IPS DF 6.9 (cell line): ENCODE results near the gene XXYLT1.
"Not testable (repeated sequence)": the region's sequence is repeated elsewhere in the genome, so short reads cannot be mapped to it uniquely, and the experiment has no call there.

ENCODE experiments used
- DNase-seq: peaks from one replicate; pipeline ENCODE4 v3.0.0-alpha.2; 2013; ENCODE audit warnings: low read depth, low spot score
- H3K27ac ChIP-seq: one replicate; pipeline ENCODE4 v1.5.1; 2013; ENCODE audit warnings: low read length, control low read depth
- H3K27me3 ChIP-seq: 2 replicates; pipeline ENCODE4 v1.6.1; 2013; ENCODE audit warnings: mild to moderate bottlenecking, low read length; ENCODE audit not compliant: control insufficient read depth, insufficient read depth
- H3K36me3 ChIP-seq: 2 replicates; pipeline ENCODE4 v1.6.1; 2013; ENCODE audit warnings: low read length; ENCODE audit not compliant: control insufficient read depth, insufficient read depth
- H3K4me1 ChIP-seq: 2 replicates; pipeline ENCODE4 v1.6.1; 2013; ENCODE audit warnings: low read length; ENCODE audit not compliant: control insufficient read depth, insufficient read depth
- H3K4me3 ChIP-seq: 2 replicates; pipeline ENCODE4 v1.5.1; 2013; ENCODE audit warnings: mild to moderate bottlenecking, low read length
- H3K9me3 ChIP-seq: 2 replicates; pipeline ENCODE4 v1.6.1; 2013; ENCODE audit warnings: low read length, inconsistent platforms; ENCODE audit not compliant: control insufficient read depth, insufficient read depth
- WGBS: extraction: QIAGEN DNeasy Blood & Tissue Kit; methylation state at CpG from one replicate; pipeline ENCODE4 v1.1.7; 2013; ENCODE audit warnings: mixed read lengths, missing lambda C conversion rate; ENCODE audit not compliant: insufficient read length, insufficient coverage; 5-methylcytosine and 5-hydroxymethylcytosine counted together

XXYLT1 gene, protein sequence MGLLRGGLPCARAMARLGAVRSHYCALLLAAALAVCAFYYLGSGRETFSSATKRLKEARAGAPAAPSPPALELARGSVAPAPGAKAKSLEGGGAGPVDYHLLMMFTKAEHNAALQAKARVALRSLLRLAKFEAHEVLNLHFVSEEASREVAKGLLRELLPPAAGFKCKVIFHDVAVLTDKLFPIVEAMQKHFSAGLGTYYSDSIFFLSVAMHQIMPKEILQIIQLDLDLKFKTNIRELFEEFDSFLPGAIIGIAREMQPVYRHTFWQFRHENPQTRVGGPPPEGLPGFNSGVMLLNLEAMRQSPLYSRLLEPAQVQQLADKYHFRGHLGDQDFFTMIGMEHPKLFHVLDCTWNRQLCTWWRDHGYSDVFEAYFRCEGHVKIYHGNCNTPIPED

DNA sequence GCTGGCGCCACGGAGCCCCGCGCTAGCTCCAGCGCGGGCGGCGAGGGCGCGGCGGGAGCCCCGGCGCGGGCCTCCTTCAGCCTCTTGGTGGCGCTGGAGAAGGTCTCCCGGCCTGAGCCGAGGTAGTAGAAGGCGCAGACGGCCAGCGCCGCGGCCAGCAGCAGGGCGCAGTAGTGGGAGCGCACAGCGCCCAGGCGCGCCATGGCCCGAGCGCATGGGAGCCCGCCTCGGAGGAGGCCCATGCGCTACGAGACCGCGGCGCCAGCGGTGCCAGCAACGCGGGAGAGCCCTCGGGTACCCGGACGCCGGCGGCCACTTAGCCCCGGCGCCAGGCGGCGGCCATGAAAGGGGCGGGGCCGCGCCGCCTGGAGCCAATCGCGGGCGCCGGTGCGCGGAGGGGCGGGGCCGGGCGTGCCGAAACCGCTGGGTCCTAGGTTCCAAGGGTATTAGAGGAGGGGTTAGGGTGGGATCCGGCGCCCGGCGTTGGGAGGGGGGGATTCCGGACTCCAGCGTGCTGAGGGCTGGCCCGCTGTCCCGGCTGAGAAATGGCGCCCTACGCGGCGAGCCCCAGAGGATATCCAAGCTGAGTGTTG lies at the start of gene XXYLT1:
Gene XXYLT1 (minus strand): TSS at position 343 of the 593 bp plus-strand sequence. CDS start 101 bp downstream, at position 242.
- peak; percentile 79 for DNase-seq
- no peaks in the 10 kb centered on the region for H3K9me3 ChIP-seq
- H3K36me3 ChIP-seq = peaks cover 3% of the 10 kb centered on the region; the same call in 1 of the 2 replicates
- H3K27me3 ChIP-seq = no peaks in the 10 kb centered on the region
- peak within 1 kb of the TSS; percentile 100 for H3K4me3 ChIP-seq
- WGBS = no CpG with 5 or more reads among the region's 75 CpGs
- peaks cover 5% of the 10 kb centered on the region for H3K4me1 ChIP-seq
- no peak within 1 kb of the TSS for H3K27ac ChIP-seq

DNA sequence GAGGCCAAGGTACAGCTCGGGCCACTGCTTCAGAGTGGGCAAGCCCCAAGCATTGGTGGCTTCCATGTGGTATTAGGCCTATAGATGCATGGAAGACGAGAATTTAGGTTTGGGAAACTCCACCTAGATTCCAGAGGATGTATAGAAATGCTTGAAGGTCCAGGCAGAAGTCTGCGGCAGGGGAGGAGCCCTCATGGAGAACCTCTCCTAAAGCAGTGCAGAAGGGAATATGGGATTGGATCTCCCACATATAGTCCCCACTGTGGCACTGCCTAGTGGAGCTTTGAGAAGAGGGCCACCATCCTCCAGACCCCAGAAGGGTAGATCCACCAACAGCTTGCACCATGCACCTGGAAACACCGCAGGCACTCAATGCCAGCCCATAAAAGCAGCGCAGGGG lies 48.1 kb upstream of the XXYLT1 start:
- no peak overlapping the region for H3K4me3 ChIP-seq
- no peaks in the 10 kb centered on the region for H3K4me1 ChIP-seq
- no peak for DNase-seq
- H3K27me3 ChIP-seq = no peaks in the 10 kb centered on the region
- no peak overlapping the region for H3K27ac ChIP-seq
- no CpG with 5 or more reads among the region's 5 CpGs for WGBS
- H3K9me3 ChIP-seq = no peaks in the 10 kb centered on the region; the same call in 1 of the 2 replicates
- H3K36me3 ChIP-seq = no peaks in the 10 kb centered on the region

DNA sequence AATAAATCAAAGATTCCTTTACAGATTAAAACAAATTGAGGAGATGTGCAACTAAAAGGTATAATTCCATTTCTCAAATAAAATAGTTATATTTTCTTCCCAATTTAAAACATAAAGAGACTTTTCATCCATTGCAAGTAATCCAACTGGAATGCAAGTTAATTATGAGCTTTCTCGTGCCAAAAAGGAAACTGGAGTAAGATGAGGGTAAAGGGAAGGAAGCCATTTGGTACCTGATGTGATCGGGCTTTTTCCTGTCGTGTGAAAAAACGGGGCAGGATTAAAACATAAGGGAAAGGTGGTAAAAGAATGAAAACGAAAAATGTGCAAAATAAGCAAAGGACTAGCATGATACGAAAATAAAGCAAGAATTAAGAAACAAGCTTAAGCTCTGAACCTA lies 41.8 kb upstream of the XXYLT1 start:
- Histone ChIP-seq H3K36me3 (no peaks in the 10 kb centered on the region), H3K9me3 (no peaks in the 10 kb centered on the region), H3K27me3 (no peaks in the 10 kb centered on the region), H3K27ac (no peak overlapping the region), H3K4me1 (no peaks in the 10 kb centered on the region), H3K4me3 (no peak overlapping the region)
- no CpG with 5 or more reads among the region's 6 CpGs for WGBS
- DNase-seq = no peak

DNA sequence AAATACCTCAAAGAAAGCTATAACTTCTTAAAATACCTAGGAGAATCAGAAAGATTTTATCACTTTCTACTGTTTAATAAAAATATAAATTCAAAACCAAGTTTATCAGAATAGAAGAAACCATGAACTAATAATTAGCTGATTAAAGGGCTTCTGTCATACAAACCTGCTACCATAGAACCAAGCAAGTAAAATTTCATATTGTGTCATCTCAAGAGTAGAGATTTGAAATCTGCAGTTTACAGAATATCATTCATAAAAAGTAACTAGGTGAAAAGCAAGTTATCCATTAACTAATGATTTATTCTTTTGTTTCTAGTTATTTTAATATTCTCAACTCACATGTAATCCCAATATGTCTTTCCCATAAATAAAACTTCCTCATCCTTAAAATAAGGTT lies 36.8 kb upstream of the XXYLT1 start:
- Histone ChIP-seq H3K9me3 (no peaks in the 10 kb centered on the region), H3K4me1 (no peaks in the 10 kb centered on the region), H3K4me3 (no peak overlapping the region), H3K27me3 (no peaks in the 10 kb centered on the region), H3K27ac (no peak overlapping the region), H3K36me3 (no peaks in the 10 kb centered on the region)
- DNase-seq = no peak

DNA sequence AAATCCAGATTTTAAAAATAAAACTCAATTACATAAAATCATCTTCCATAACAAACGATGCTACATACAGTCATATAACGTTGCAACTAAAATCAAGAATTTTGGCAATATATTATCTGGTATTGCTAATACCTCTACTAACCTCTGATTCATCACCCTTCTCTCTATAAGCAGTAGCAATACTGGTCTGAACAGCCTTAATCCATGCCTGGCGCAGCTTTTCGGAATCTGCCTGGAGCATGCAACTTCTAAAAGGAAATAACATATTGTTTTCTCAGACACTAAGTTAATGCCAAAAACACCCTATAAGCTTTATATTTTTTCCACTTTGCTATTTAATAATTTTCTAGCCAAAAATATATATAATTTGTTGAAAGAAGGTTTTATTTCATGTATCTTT lies 35.4 kb upstream of the XXYLT1 start:
- Histone ChIP-seq H3K4me1 (no peaks in the 10 kb centered on the region), H3K9me3 (no peaks in the 10 kb centered on the region), H3K27ac (no peak overlapping the region), H3K27me3 (no peaks in the 10 kb centered on the region), H3K4me3 (no peak overlapping the region), H3K36me3 (no peaks in the 10 kb centered on the region)
- no peak for DNase-seq
- WGBS = 100% methylated on average over 2 of the region's 4 CpGs

DNA sequence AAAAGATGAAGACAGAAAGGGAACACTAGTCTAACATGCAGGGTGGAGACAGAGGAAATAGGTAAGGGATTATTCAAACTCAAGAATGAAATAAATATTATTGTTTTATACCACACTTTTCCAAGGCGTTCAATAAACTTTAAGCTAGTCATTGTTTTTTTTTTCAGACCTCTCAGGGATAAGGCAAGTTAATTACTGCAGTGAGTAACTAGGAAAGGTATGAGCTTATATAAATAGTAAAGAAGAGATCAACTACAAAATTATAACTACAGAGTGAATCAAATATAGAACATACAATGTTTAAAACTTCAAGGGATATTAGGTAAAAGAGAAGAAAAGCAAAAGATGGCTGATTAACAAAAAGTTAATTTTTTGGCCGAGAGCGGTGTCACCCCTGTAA lies 31.5 kb upstream of the XXYLT1 start:
- H3K36me3 ChIP-seq = no peaks in the 10 kb centered on the region
- no CpG with 5 or more reads among the region's 3 CpGs for WGBS

DNA sequence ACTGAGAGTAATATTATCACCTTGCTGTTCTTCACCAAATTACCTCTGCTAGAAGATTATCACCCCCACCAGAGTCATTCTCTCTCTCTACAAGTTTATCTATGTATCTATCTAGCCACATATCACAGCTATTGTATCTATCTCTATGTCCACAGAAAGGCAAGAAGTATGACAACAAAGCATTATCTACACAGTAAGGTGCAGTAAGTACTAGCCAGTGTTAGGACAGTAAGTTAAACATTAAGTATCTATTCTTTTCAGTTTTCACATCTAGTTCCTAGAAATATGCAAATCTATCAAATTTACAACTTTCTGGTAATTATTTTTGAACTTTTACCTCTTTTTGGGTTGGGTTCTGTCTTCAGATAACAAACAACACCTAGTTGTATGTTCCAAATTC lies 26.5 kb upstream of the XXYLT1 start:
- Histone ChIP-seq H3K27ac (no peak overlapping the region), H3K36me3 (no peaks in the 10 kb centered on the region), H3K27me3 (no peaks in the 10 kb centered on the region), H3K4me1 (no peaks in the 10 kb centered on the region), H3K9me3 (no peaks in the 10 kb centered on the region), H3K4me3 (no peak overlapping the region)
- DNase-seq = no peak

More for the DNA sequence above, 31.5 kb upstream of the XXYLT1 start:
- H3K4me3 ChIP-seq = no peak overlapping the region
- no peak overlapping the region for H3K27ac ChIP-seq
- H3K4me1 ChIP-seq = no peaks in the 10 kb centered on the region
- no peak for DNase-seq
- H3K9me3 ChIP-seq = no peaks in the 10 kb centered on the region
- H3K27me3 ChIP-seq = no peaks in the 10 kb centered on the region

DNA sequence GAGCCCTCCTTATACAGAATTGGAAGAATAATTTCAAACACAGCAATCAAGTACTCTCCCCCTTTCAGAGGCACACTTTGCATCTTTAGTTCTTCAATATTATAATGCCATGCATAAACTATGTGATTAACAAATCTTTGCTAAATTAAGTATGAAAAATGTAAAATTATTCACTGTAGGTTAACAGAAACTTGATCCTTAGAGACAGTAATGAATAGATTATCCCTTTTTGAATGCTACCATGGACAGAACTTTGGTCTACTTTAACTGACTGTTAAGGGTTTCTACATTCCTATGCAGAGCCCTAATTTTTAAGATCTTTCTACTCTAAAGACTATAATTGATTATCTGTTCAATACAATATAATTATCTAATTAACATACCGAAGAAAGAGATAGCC lies 25.7 kb upstream of the XXYLT1 start:
- Histone ChIP-seq H3K9me3 (no peaks in the 10 kb centered on the region), H3K4me1 (no peaks in the 10 kb centered on the region), H3K27ac (no peak overlapping the region), H3K36me3 (no peaks in the 10 kb centered on the region), H3K4me3 (no peak overlapping the region), H3K27me3 (no peaks in the 10 kb centered on the region)
- DNase-seq = no peak
- WGBS = no CpG with 5 or more reads among the region's 1 CpG

DNA sequence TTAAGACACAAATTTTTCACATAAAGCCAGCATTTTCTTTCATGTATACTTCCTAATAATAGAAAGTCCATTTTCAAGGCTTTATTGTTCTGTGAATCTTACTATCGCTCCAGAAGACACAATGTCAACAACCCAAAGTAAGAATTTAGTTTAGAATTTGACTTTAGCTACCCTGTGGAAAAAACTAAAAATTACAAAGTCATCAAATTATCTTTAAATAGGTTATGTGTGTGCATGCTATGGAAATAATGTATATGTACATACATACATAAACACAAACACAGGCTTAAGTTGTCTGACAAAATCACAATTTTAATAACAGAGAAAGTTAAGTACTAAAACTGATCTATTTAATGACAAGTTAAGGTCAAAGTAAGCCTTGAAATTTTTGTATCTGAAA lies 20.2 kb upstream of the XXYLT1 start:
- WGBS = no CpG with 5 or more reads among the region's 1 CpG
- H3K36me3 ChIP-seq = no peaks in the 10 kb centered on the region
- DNase-seq = no peak
- H3K27me3 ChIP-seq = no peaks in the 10 kb centered on the region
- H3K9me3 ChIP-seq = no peaks in the 10 kb centered on the region
- H3K4me1 ChIP-seq = no peaks in the 10 kb centered on the region
- no peak overlapping the region for H3K27ac ChIP-seq
- no peak overlapping the region for H3K4me3 ChIP-seq

DNA sequence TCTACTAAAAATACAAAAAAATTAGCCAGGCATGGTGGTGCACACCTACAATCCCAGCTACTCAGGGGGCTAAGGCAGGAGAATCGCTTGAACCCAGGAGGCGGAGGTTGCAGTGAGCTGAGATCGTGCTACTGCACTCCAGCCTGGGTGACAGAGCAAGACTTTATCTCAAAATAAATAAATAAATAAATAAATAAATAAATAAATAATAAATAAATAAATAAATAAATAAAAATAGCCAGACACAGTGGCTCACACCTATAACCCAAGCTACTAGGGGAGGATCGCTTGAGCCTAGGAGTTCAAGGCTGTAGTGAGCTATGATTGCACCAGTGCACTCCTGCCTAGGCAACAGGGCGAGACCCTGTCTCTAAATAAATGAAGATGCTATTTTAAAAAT lies 19.7 kb upstream of the XXYLT1 start:
- H3K9me3 ChIP-seq, DNase-seq, H3K27me3 ChIP-seq, H3K4me1 ChIP-seq, H3K36me3 ChIP-seq, H3K27ac ChIP-seq, H3K4me3 ChIP-seq: not testable (repeated sequence)
- WGBS = no CpG with 5 or more reads among the region's 5 CpGs
